SK-N-SH treated with all-trans-retinoic acid at 6 μM for 48 hours (cell line): ENCODE data around the gene MIB2.

Source experiments
- ARNTL ChIP-seq: fragments of 450-650 bp; formaldehyde crosslinking; IDR thresholded peaks from 2 replicates; pipeline ENCODE4 v1.5.0; 2020; ENCODE audit warnings: low read depth, mild to moderate bottlenecking, moderate library complexity, borderline replicate concordance
- ESRRG ChIP-seq: fragments of 250-450 bp; sonication (Bioruptor Pico); IDR thresholded peaks from 2 replicates; pipeline ENCODE4 v1.6.1; 2021; ENCODE audit warnings: mild to moderate bottlenecking
- ISL1 ChIP-seq: fragments of 250-450 bp; sonication (Bioruptor Pico); IDR thresholded peaks from 2 replicates; pipeline ENCODE4 v2.1.2; 2022; ENCODE audit warnings: mild to moderate bottlenecking, moderate library complexity
- PPARA ChIP-seq: fragments of 250-450 bp; sonication (Bioruptor Pico); IDR thresholded peaks from 2 replicates; pipeline ENCODE4 v1.5.0; 2020; ENCODE audit warnings: mild to moderate bottlenecking, borderline replicate concordance
- RARB ChIP-seq: fragments of 250-450 bp; sonication (Bioruptor Pico); IDR thresholded peaks from 2 replicates; pipeline ENCODE4 v1.8.0; 2021; ENCODE audit warnings: mild to moderate bottlenecking, moderate library complexity
- SNAI2 ChIP-seq: fragments of 250-450 bp; sonication (Bioruptor Pico); IDR thresholded peaks from 2 replicates; pipeline ENCODE4 v1.5.0; 2020; ENCODE audit warnings: mild to moderate bottlenecking, moderate library complexity
- TCF4 ChIP-seq: fragments of 250-450 bp; sonication (Bioruptor Pico); IDR thresholded peaks from 2 replicates; pipeline ENCODE4 v1.8.0; 2021; ENCODE audit warnings: mild to moderate bottlenecking, moderate library complexity, borderline replicate concordance
- TOX ChIP-seq: fragments of 250-450 bp; sonication (Bioruptor Pico); IDR thresholded peaks from 2 replicates; pipeline ENCODE4 v1.8.0; 2021; ENCODE audit warnings: mild to moderate bottlenecking, moderate library complexity, borderline replicate concordance
- ZFP3 ChIP-seq: fragments of 250-450 bp; sonication (Bioruptor Pico); IDR thresholded peaks from 2 replicates; pipeline ENCODE4 v1.5.0; 2020; ENCODE audit warnings: mild to moderate bottlenecking, moderate library complexity
- ZFP30 ChIP-seq: fragments of 450-650 bp; formaldehyde crosslinking; IDR thresholded peaks from 2 replicates; pipeline ENCODE4 v1.5.0; 2022; ENCODE audit warnings: mild to moderate bottlenecking, moderate library complexity
- ZNF565 ChIP-seq: fragments of 450-650 bp; formaldehyde crosslinking; conservative IDR thresholded peaks from 2 replicates; pipeline ENCODE4 v1.5.0; 2020; ENCODE audit warnings: low read depth, mild to moderate bottlenecking, moderate library complexity
- ZNF70 ChIP-seq: fragments of 450-650 bp; formaldehyde crosslinking; IDR thresholded peaks from 2 replicates; pipeline ENCODE4 v1.5.0; 2020; ENCODE audit warnings: mild to moderate bottlenecking, moderate library complexity
- TF ChIP-seq, protein P1 (sequence below): fragments of 250-450 bp; sonication (Bioruptor Pico); IDR thresholded peaks from 2 replicates; pipeline ENCODE4 v1.8.0; 2020; ENCODE audit warnings: mild to moderate bottlenecking, moderate library complexity, borderline replicate concordance
- TF ChIP-seq, protein P2 (sequence below): fragments of 250-450 bp; sonication (Bioruptor Pico); IDR thresholded peaks from 2 replicates; pipeline ENCODE4 v1.5.1; 2020; ENCODE audit warnings: low read depth, mild to moderate bottlenecking, moderate library complexity

DNA sequence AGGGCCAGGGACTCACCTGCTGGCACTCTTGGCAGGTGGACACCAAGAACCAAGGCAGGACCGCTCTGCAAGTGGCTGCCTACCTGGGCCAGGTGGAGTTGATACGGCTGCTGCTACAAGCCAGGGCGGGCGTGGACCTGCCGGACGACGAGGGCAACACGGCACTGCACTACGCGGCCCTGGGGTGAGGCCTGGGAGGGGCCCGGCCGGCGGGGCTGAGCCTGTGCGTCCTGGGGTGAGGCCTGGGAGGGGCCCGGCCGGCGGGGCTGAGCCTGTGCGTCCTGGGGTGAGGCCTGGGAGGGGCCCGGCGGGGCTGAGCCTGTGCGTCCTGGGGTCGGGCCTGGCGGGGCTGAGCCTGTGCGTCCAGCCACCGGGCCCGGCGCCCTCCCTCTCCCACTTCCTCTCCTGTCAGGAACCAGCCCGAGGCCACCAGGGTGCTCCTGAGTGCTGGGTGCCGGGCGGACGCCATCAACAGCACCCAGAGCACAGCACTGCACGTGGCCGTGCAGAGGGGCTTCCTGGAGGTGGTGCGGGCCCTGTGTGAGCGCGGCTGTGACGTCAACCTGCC lies 12.0 kb downstream of the MIB2 start:
- TF ChIP-seq ZFP30 (no peak), ZNF565 (CRISPR knock-in tag) (no peak), TCF4 (CRISPR knock-in tag) (no peak), PPARA (CRISPR knock-in tag) (no peak), ZFP3 (no peak), ESRRG (no peak), ISL1 (no peak), ZNF70 (CRISPR knock-in tag) (no peak), TOX (CRISPR knock-in tag) (no peak), ARNTL (CRISPR knock-in tag) (no peak), RARB (no peak), SNAI2 (no peak)
- TF ChIP-seq, protein P1, sequence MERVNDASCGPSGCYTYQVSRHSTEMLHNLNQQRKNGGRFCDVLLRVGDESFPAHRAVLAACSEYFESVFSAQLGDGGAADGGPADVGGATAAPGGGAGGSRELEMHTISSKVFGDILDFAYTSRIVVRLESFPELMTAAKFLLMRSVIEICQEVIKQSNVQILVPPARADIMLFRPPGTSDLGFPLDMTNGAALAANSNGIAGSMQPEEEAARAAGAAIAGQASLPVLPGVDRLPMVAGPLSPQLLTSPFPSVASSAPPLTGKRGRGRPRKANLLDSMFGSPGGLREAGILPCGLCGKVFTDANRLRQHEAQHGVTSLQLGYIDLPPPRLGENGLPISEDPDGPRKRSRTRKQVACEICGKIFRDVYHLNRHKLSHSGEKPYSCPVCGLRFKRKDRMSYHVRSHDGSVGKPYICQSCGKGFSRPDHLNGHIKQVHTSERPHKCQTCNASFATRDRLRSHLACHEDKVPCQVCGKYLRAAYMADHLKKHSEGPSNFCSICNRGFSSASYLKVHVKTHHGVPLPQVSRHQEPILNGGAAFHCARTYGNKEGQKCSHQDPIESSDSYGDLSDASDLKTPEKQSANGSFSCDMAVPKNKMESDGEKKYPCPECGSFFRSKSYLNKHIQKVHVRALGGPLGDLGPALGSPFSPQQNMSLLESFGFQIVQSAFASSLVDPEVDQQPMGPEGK (CRISPR knock-in tag): no peak
- TF ChIP-seq, protein P2, sequence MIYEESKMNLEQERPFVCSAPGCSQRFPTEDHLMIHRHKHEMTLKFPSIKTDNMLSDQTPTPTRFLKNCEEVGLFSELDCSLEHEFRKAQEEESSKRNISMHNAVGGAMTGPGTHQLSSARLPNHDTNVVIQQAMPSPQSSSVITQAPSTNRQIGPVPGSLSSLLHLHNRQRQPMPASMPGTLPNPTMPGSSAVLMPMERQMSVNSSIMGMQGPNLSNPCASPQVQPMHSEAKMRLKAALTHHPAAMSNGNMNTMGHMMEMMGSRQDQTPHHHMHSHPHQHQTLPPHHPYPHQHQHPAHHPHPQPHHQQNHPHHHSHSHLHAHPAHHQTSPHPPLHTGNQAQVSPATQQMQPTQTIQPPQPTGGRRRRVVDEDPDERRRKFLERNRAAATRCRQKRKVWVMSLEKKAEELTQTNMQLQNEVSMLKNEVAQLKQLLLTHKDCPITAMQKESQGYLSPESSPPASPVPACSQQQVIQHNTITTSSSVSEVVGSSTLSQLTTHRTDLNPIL: no peak
